ENCODE measurements around the gene MRPS18A. TPM values are rescaled to one million over a fixed set of nuclear protein-coding genes. Genes with fewer than 3 reads are reported as not detected.

MRPS18A gene
- total and polyA plus RNA-seq, 2 of the 13 experiments (the other 11 are each of a cell fraction or from before 2014, with no cell fraction given), result 87.8 to 89.1 TPM

DNA sequence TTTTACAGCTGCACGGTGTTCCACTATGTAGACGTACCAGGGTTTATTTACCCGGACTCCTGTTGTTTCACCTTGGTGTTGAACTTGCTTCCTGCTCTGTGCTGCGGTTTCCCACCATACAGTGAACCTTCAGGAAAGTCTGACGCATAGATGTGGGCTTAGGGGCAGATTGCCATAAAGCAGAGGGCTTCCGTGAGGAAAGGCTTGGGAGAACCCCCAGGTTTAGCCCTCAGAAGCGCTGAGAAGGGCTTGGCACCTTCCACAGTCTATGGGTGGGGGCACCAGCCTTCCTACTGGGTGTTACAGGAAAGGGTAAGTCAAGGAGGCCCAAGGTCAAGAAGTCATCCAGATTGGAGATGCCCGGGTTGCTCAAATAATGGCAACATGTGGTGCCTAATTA, 19.2 kb upstream of the MRPS18A start (continued):
- TF ChIP-seq, protein P1, sequence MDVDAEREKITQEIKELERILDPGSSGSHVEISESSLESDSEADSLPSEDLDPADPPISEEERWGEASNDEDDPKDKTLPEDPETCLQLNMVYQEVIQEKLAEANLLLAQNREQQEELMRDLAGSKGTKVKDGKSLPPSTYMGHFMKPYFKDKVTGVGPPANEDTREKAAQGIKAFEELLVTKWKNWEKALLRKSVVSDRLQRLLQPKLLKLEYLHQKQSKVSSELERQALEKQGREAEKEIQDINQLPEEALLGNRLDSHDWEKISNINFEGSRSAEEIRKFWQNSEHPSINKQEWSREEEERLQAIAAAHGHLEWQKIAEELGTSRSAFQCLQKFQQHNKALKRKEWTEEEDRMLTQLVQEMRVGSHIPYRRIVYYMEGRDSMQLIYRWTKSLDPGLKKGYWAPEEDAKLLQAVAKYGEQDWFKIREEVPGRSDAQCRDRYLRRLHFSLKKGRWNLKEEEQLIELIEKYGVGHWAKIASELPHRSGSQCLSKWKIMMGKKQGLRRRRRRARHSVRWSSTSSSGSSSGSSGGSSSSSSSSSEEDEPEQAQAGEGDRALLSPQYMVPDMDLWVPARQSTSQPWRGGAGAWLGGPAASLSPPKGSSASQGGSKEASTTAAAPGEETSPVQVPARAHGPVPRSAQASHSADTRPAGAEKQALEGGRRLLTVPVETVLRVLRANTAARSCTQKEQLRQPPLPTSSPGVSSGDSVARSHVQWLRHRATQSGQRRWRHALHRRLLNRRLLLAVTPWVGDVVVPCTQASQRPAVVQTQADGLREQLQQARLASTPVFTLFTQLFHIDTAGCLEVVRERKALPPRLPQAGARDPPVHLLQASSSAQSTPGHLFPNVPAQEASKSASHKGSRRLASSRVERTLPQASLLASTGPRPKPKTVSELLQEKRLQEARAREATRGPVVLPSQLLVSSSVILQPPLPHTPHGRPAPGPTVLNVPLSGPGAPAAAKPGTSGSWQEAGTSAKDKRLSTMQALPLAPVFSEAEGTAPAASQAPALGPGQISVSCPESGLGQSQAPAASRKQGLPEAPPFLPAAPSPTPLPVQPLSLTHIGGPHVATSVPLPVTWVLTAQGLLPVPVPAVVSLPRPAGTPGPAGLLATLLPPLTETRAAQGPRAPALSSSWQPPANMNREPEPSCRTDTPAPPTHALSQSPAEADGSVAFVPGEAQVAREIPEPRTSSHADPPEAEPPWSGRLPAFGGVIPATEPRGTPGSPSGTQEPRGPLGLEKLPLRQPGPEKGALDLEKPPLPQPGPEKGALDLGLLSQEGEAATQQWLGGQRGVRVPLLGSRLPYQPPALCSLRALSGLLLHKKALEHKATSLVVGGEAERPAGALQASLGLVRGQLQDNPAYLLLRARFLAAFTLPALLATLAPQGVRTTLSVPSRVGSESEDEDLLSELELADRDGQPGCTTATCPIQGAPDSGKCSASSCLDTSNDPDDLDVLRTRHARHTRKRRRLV (CRISPR knock-in tag; IDR thresholded peaks at IDR 0.05), result no peak
- TF ChIP-seq, protein P2, sequence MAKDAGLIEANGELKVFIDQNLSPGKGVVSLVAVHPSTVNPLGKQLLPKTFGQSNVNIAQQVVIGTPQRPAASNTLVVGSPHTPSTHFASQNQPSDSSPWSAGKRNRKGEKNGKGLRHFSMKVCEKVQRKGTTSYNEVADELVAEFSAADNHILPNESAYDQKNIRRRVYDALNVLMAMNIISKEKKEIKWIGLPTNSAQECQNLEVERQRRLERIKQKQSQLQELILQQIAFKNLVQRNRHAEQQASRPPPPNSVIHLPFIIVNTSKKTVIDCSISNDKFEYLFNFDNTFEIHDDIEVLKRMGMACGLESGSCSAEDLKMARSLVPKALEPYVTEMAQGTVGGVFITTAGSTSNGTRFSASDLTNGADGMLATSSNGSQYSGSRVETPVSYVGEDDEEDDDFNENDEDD (CRISPR knock-in tag; IDR thresholded peaks at IDR 0.05; ENCODE audit: borderline replicate concordance), result no peak
- TF ChIP-seq, protein P3, sequence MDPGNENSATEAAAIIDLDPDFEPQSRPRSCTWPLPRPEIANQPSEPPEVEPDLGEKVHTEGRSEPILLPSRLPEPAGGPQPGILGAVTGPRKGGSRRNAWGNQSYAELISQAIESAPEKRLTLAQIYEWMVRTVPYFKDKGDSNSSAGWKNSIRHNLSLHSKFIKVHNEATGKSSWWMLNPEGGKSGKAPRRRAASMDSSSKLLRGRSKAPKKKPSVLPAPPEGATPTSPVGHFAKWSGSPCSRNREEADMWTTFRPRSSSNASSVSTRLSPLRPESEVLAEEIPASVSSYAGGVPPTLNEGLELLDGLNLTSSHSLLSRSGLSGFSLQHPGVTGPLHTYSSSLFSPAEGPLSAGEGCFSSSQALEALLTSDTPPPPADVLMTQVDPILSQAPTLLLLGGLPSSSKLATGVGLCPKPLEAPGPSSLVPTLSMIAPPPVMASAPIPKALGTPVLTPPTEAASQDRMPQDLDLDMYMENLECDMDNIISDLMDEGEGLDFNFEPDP (CRISPR knock-in tag; conservative IDR thresholded peaks at IDR 0.05), result no peak
- TF ChIP-seq FOXP1 (IDR thresholded peaks at IDR 0.05), result no peak
- peak; percentile 68 for TF ChIP-seq FOXP1 (CRISPR knock-in tag; IDR thresholded peaks at IDR 0.05)
- TF ChIP-seq, protein P4, sequence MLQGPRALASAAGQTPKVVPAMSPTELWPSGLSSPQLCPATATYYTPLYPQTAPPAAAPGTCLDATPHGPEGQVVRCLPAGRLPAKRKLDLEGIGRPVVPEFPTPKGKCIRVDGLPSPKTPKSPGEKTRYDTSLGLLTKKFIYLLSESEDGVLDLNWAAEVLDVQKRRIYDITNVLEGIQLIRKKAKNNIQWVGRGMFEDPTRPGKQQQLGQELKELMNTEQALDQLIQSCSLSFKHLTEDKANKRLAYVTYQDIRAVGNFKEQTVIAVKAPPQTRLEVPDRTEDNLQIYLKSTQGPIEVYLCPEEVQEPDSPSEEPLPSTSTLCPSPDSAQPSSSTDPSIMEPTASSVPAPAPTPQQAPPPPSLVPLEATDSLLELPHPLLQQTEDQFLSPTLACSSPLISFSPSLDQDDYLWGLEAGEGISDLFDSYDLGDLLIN (CRISPR knock-in tag; IDR thresholded peaks at IDR 0.05; ENCODE audit: borderline replicate concordance), result no peak
- TF ChIP-seq FOXA3 (CRISPR knock-in tag; IDR thresholded peaks at IDR 0.05), result peak; percentile 59
- no peak for TF ChIP-seq TBP (CRISPR knock-in tag; IDR thresholded peaks at IDR 0.05)
- TF ChIP-seq, protein P5, sequence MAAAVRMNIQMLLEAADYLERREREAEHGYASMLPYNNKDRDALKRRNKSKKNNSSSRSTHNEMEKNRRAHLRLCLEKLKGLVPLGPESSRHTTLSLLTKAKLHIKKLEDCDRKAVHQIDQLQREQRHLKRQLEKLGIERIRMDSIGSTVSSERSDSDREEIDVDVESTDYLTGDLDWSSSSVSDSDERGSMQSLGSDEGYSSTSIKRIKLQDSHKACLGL (CRISPR knock-in tag; IDR thresholded peaks at IDR 0.05), result no peak
- TF ChIP-seq ONECUT2 (CRISPR knock-in tag; IDR thresholded peaks at IDR 0.05), result no peak
- no peak for TF ChIP-seq SMARCE1 (IDR thresholded peaks at IDR 0.05; ENCODE audit: borderline replicate concordance)
- TF ChIP-seq, protein P6, sequence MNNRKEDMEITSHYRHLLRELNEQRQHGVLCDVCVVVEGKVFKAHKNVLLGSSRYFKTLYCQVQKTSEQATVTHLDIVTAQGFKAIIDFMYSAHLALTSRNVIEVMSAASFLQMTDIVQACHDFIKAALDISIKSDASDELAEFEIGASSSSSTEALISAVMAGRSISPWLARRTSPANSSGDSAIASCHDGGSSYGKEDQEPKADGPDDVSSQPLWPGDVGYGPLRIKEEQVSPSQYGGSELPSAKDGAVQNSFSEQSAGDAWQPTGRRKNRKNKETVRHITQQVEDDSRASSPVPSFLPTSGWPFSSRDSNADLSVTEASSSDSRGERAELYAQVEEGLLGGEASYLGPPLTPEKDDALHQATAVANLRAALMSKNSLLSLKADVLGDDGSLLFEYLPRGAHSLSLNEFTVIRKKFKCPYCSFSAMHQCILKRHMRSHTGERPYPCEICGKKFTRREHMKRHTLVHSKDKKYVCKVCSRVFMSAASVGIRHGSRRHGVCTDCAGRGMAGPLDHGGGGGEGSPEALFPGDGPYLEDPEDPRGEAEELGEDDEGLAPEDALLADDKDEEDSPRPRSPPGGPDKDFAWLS (CRISPR knock-in tag; IDR thresholded peaks at IDR 0.05; ENCODE audit: borderline replicate concordance), result no peak
- no peak for TF ChIP-seq ZNF484 (CRISPR knock-in tag; IDR thresholded peaks at IDR 0.05; ENCODE audit: borderline replicate concordance, low read depth)
- no peak for TF ChIP-seq ZNF839 (CRISPR knock-in tag; IDR thresholded peaks at IDR 0.05; ENCODE audit: borderline replicate concordance)
- 0 out of 2 replicates have a peak, but pooled peaks have one; percentile 4 for TF ChIP-seq GATAD2A (CRISPR knock-in tag; IDR thresholded peaks at IDR 0.05)
- TF ChIP-seq KAT8 (CRISPR knock-in tag; IDR thresholded peaks at IDR 0.05), result no peak
- no peak for TF ChIP-seq FOXJ3 (CRISPR knock-in tag; IDR thresholded peaks at IDR 0.05; ENCODE audit: borderline replicate concordance)

Measured in HepG2 (cell line).